CD8-positive, alpha-beta memory T cell (primary cell): ENCODE measurements around the gene IKZF2. TPM values are rescaled to one million over a fixed set of nuclear protein-coding genes. Genes with fewer than 3 reads are reported as not detected.
"Not testable (repeated sequence)": the region's sequence is repeated elsewhere in the genome, so short reads cannot be mapped to it uniquely, and the experiment has no call there.

ENCODE experiments used
- CTCF ChIA-PET: fragments of 350-600 bp; sonication (Branson Sonifier 250); formaldehyde crosslinking; loops from one replicate; lab custom pipeline; 2021; ENCODE audit warnings: antibody characterized with exemption; lab: Charles Lee
- POLR2A ChIA-PET: fragments of 350-600 bp; sonication (Branson Sonifier 250); formaldehyde crosslinking; loops from one replicate; lab custom pipeline; 2021; ENCODE audit warnings: antibody characterized with exemption; lab: Charles Lee
- DNase-seq, 5 donors: peaks; one replicate each; pipeline versions ENCODE4 v3.0.0 to v3.0.0-alpha.2; 2020 to 2022; ENCODE audit warnings: mixed read lengths in 1 of 5
- H3K27ac ChIP-seq: one replicate; pipeline ENCODE4 v1.7.0; 2013; ENCODE audit warnings: low read depth, mild to moderate bottlenecking, low read length, moderate library complexity
- H3K27me3 ChIP-seq: 2 replicates; pipeline ENCODE4 v1.7.0; 2013; ENCODE audit warnings: low read length, mild to moderate bottlenecking; ENCODE audit not compliant: insufficient read depth, poor library complexity, severe bottlenecking
- H3K36me3 ChIP-seq: 2 replicates; pipeline ENCODE4 v1.7.0; 2013; ENCODE audit warnings: mild to moderate bottlenecking, low read length, moderate library complexity; ENCODE audit not compliant: insufficient read depth
- H3K4me1 ChIP-seq: 2 replicates; pipeline ENCODE4 v1.7.0; 2013; ENCODE audit warnings: mild to moderate bottlenecking, low read length, moderate library complexity; ENCODE audit not compliant: insufficient read depth
- H3K4me3 ChIP-seq: 2 replicates; pipeline ENCODE4 v1.7.0; 2013; ENCODE audit warnings: mild to moderate bottlenecking, low read length
- H3K9me3 ChIP-seq: 2 replicates; pipeline ENCODE4 v1.7.0; 2013; ENCODE audit warnings: mild to moderate bottlenecking, low read length
- H3K27ac Mint-ChIP-seq, 8 donors: one replicate each; pipeline ENCODE4 v1.8.0; 2020 to 2021; ENCODE audit warnings: mixed read lengths in 8 of 8, mild to moderate bottlenecking in 6 of 8, inconsistent platforms in 3 of 8, moderate library complexity in 3 of 8
- H3K27me3 Mint-ChIP-seq, 2 donors: one replicate each; pipeline ENCODE4 v1.8.0; 2020 to 2021; ENCODE audit warnings: mixed read lengths in 2 of 2, mild to moderate bottlenecking in 1 of 2, moderate library complexity in 1 of 2
- H3K36me3 Mint-ChIP-seq, 3 donors: one replicate each; pipeline ENCODE4 v1.8.0; 2020 to 2021; ENCODE audit warnings: mixed read lengths in 3 of 3, inconsistent platforms in 1 of 3, mild to moderate bottlenecking in 1 of 3
- H3K4me1 Mint-ChIP-seq, 3 donors: one replicate each; pipeline ENCODE4 v1.8.0; 2020 to 2021; ENCODE audit warnings: mixed read lengths in 3 of 3, inconsistent platforms in 1 of 3, mild to moderate bottlenecking in 1 of 3
- H3K4me3 Mint-ChIP-seq, 7 donors: one replicate each; pipeline ENCODE4 v1.8.0; 2020 to 2021; ENCODE audit warnings: mixed read lengths in 7 of 7, mild to moderate bottlenecking in 6 of 7, moderate library complexity in 4 of 7, inconsistent platforms in 2 of 7
- H3K9me3 Mint-ChIP-seq, 5 donors: one replicate each; pipeline ENCODE4 v1.8.0; 2020 to 2022; ENCODE audit warnings: mixed read lengths in 5 of 5, mild to moderate bottlenecking in 3 of 5, moderate library complexity in 2 of 5, inconsistent platforms in 1 of 5
- polyA plus RNA-seq: library from polyadenylated mRNA; unstranded; fragments of 300-500 nt; fragmentation: Illumina TruSeq; gene quantifications from one replicate; pipeline ENCODE4 v1.2.3, GENCODE V29; 2021
- total RNA-seq, 2 experiments: library from RNA; stranded (reverse); gene quantifications; one replicate each; pipeline ENCODE4 v1.2.3, GENCODE V29; 2021

The IKZF2 gene
- total and polyA plus RNA-seq, 3 experiments from 2014 or later, result 4.0 to 10.0 (median 8.9) TPM

GRCh38 chr2:213021971-213022899 is 129.2 kb downstream of the IKZF2 start:
- no peak overlapping the region for H3K4me3 ChIP-seq
- ChIA-PET CTCF (interaction anchor here (0.5 kb wide), 1 partner anchor 114 kb away, joined by 3 read pairs; no protein-coding TSS in a partner anchor), POLR2A (no interaction called here)
- H3K27me3 ChIP-seq, result no peaks in the 10 kb centered on the region
- peak overlapping the region in 5 of 7 donors; percentile 9 to 39 (median 14) for H3K4me3 Mint-ChIP-seq
- H3K36me3 ChIP-seq, result no peaks in the 10 kb centered on the region
- H3K9me3 ChIP-seq, result no peaks in the 10 kb centered on the region
- no peak overlapping the region for H3K27ac ChIP-seq
- no peaks in the 10 kb centered on the region for H3K27me3 Mint-ChIP-seq
- H3K27ac Mint-ChIP-seq, result peak overlapping the region in 6 of 8 donors; percentile 5 to 82 (median 74)
- peaks cover 6 to 34% (median 31%) of the 10 kb centered on the region in 3 donors for H3K4me1 Mint-ChIP-seq
- no peaks in the 10 kb centered on the region for H3K9me3 Mint-ChIP-seq
- H3K36me3 Mint-ChIP-seq, result peaks cover 0 to 6% (median 4%) of the 10 kb centered on the region in 3 donors
- no peak for DNase-seq
- H3K4me1 ChIP-seq, result no peaks in the 10 kb centered on the region

- H3K27ac ChIP-seq, H3K4me3 ChIP-seq, H3K36me3 Mint-ChIP-seq, H3K27me3 ChIP-seq, H3K9me3 ChIP-seq, DNase-seq, H3K36me3 ChIP-seq, CTCF ChIA-PET, POLR2A ChIA-PET, H3K27me3 Mint-ChIP-seq, H3K9me3 Mint-ChIP-seq, H3K4me1 ChIP-seq: not testable (repeated sequence)
- peak overlapping the region in 4 of 8 donors; percentile 11 to 82 (median 40) for H3K27ac Mint-ChIP-seq
- peak overlapping the region in 1 of 7 donors; percentile 16 for H3K4me3 Mint-ChIP-seq
- H3K4me1 Mint-ChIP-seq, result peaks cover 18 to 47% (median 42%) of the 10 kb centered on the region in 3 donors
These were observed 130.5 kb downstream of the IKZF2 start for GRCh38 chr2:213020913-213021312.

- Histone ChIP-seq H3K4me1 (no peaks in the 10 kb centered on the region), H3K9me3 (no peaks in the 10 kb centered on the region), H3K4me3 (no peak overlapping the region), H3K27me3 (no peaks in the 10 kb centered on the region), H3K36me3 (no peaks in the 10 kb centered on the region), H3K27ac (no peak overlapping the region)
- no peak for DNase-seq
- Mint-ChIP-seq H3K4me3 (no peak overlapping the region), H3K27me3 (no peaks in the 10 kb centered on the region), H3K9me3 (no peaks in the 10 kb centered on the region), H3K4me1 (peaks cover 24 to 54% (median 47%) of the 10 kb centered on the region in 3 donors), H3K36me3 (peaks cover 0 to 8% (median 4%) of the 10 kb centered on the region in 3 donors), H3K27ac (peak overlapping the region in 2 of 8 donors; percentile 41 to 60)
- ChIA-PET CTCF (no interaction called here), POLR2A (no interaction called here)
These were observed 131.1 kb downstream of the IKZF2 start for GRCh38 chr2:213020268-213020667.

GRCh38 chr2:213019368-213019767 is 132.0 kb downstream of the IKZF2 start:
- ChIA-PET POLR2A (no interaction called here), CTCF (no interaction called here)
- Mint-ChIP-seq H3K9me3 (no peaks in the 10 kb centered on the region), H3K27ac (peak overlapping the region in 3 of 8 donors; percentile 8 to 90 (median 71)), H3K4me1 (peaks cover 29 to 63% (median 51%) of the 10 kb centered on the region in 3 donors), H3K36me3 (peaks cover 0 to 8% (median 4%) of the 10 kb centered on the region in 3 donors), H3K4me3 (no peak overlapping the region), H3K27me3 (no peaks in the 10 kb centered on the region)
- H3K27ac ChIP-seq, result no peak overlapping the region
- no peaks in the 10 kb centered on the region for H3K9me3 ChIP-seq
- H3K4me3 ChIP-seq, result no peak overlapping the region
- H3K27me3 ChIP-seq, result no peaks in the 10 kb centered on the region
- no peak for DNase-seq
- H3K36me3 ChIP-seq, result no peaks in the 10 kb centered on the region
- H3K4me1 ChIP-seq, result no peaks in the 10 kb centered on the region

GRCh38 chr2:213018340-213018901 is 133.0 kb downstream of the IKZF2 start:
- Histone ChIP-seq H3K36me3 (no peaks in the 10 kb centered on the region), H3K27ac (no peak overlapping the region), H3K4me1 (no peaks in the 10 kb centered on the region), H3K4me3 (no peak overlapping the region), H3K9me3 (no peaks in the 10 kb centered on the region), H3K27me3 (no peaks in the 10 kb centered on the region)
- no peak for DNase-seq
- H3K4me1 Mint-ChIP-seq, result peaks cover 29 to 64% (median 52%) of the 10 kb centered on the region in 3 donors
- CTCF ChIA-PET, result interaction anchor here (1.1 kb wide), 1 partner anchor 16 kb away, joined by 4 read pairs; no protein-coding TSS in a partner anchor
- H3K27me3 Mint-ChIP-seq, result no peaks in the 10 kb centered on the region
- POLR2A ChIA-PET, result no interaction called here
- H3K36me3 Mint-ChIP-seq, result peaks cover 0 to 8% (median 4%) of the 10 kb centered on the region in 3 donors
- H3K9me3 Mint-ChIP-seq, result no peaks in the 10 kb centered on the region
- H3K4me3 Mint-ChIP-seq, result peak overlapping the region in 4 of 7 donors; percentile 1 to 29 (median 19)
- peak overlapping the region in 6 of 8 donors; percentile 14 to 90 (median 72) for H3K27ac Mint-ChIP-seq

GRCh38 chr2:213017404-213017803 is 134.0 kb downstream of the IKZF2 start:
- H3K9me3 ChIP-seq, result no peaks in the 10 kb centered on the region
- Mint-ChIP-seq H3K27me3 (no peaks in the 10 kb centered on the region), H3K27ac (peak overlapping the region in 5 of 8 donors; percentile 26 to 97 (median 74)), H3K4me1 (peaks cover 26 to 56% (median 44%) of the 10 kb centered on the region in 3 donors), H3K9me3 (no peaks in the 10 kb centered on the region), H3K36me3 (peaks cover 0 to 8% (median 4%) of the 10 kb centered on the region in 3 donors), H3K4me3 (peak overlapping the region in 4 of 7 donors; percentile 9 to 41 (median 26))
- no peak overlapping the region for H3K4me3 ChIP-seq
- H3K27ac ChIP-seq, result no peak overlapping the region
- CTCF ChIA-PET, result interaction anchor here (1.1 kb wide), 1 partner anchor 18 kb away, joined by 4 read pairs; no protein-coding TSS in a partner anchor
- no peak for DNase-seq
- H3K27me3 ChIP-seq, result no peaks in the 10 kb centered on the region
- no peaks in the 10 kb centered on the region for H3K4me1 ChIP-seq
- POLR2A ChIA-PET, result no interaction called here
- H3K36me3 ChIP-seq, result no peaks in the 10 kb centered on the region

GRCh38 chr2:213016984-213017351 is 134.4 kb downstream of the IKZF2 start:
- peaks cover 0 to 8% (median 4%) of the 10 kb centered on the region in 3 donors for H3K36me3 Mint-ChIP-seq
- H3K27me3 Mint-ChIP-seq, result no peaks in the 10 kb centered on the region
- H3K9me3 ChIP-seq, result no peaks in the 10 kb centered on the region
- H3K27ac Mint-ChIP-seq, result peak overlapping the region in 6 of 8 donors; percentile 66 to 97 (median 79)
- POLR2A ChIA-PET, result no interaction called here
- no peaks in the 10 kb centered on the region for H3K36me3 ChIP-seq
- H3K27me3 ChIP-seq, result no peaks in the 10 kb centered on the region
- no peak for DNase-seq
- H3K4me3 ChIP-seq, result no peak overlapping the region
- H3K4me3 Mint-ChIP-seq, result peak overlapping the region in 5 of 7 donors; percentile 3 to 75 (median 41)
- H3K27ac ChIP-seq, result no peak overlapping the region
- H3K4me1 ChIP-seq, result no peaks in the 10 kb centered on the region
- CTCF ChIA-PET, result no interaction called here
- H3K4me1 Mint-ChIP-seq, result peaks cover 23 to 52% (median 40%) of the 10 kb centered on the region in 3 donors
- no peaks in the 10 kb centered on the region for H3K9me3 Mint-ChIP-seq
